Central memory CD8-positive, alpha-beta T cell (primary cell): ENCODE results near the gene ZNF280A.

ENCODE experiments used
- ATAC-seq: fragments of 150-1000 bp; cut with Tn5 transposase; replicated peaks from 2 replicates; pipeline ENCODE4 v1.10.0; 2022; ENCODE audit warnings: mild to moderate bottlenecking, moderate FRiP score, moderate number of reproducible peaks; ENCODE audit not compliant: poor library complexity, severe bottlenecking; ENCODE audit errors: extremely low read depth
- DNase-seq, 2 donors: peaks; one replicate each; pipeline ENCODE4 v3.0.0; 2021; ENCODE audit warnings: low spot score in 2 of 2
- H3K27ac Mint-ChIP-seq: one replicate; pipeline ENCODE4 v1.8.0; 2022; ENCODE audit warnings: low read depth, mild to moderate bottlenecking, moderate library complexity, mixed read lengths
- H3K27me3 Mint-ChIP-seq: one replicate; pipeline ENCODE4 v1.8.0; 2022; ENCODE audit warnings: mixed read lengths
- H3K36me3 Mint-ChIP-seq: one replicate; pipeline ENCODE4 v1.8.0; 2022; ENCODE audit warnings: mild to moderate bottlenecking, moderate library complexity, mixed read lengths; ENCODE audit not compliant: insufficient read depth
- H3K4me1 Mint-ChIP-seq: one replicate; pipeline ENCODE4 v1.8.0; 2022; ENCODE audit warnings: mixed read lengths
- H3K4me3 Mint-ChIP-seq: one replicate; pipeline ENCODE4 v1.8.0; 2022; ENCODE audit warnings: mild to moderate bottlenecking, moderate library complexity, mixed read lengths
- H3K9me3 Mint-ChIP-seq: one replicate; pipeline ENCODE4 v1.8.0; 2022; ENCODE audit warnings: mixed read lengths

Gene ZNF280A, protein sequence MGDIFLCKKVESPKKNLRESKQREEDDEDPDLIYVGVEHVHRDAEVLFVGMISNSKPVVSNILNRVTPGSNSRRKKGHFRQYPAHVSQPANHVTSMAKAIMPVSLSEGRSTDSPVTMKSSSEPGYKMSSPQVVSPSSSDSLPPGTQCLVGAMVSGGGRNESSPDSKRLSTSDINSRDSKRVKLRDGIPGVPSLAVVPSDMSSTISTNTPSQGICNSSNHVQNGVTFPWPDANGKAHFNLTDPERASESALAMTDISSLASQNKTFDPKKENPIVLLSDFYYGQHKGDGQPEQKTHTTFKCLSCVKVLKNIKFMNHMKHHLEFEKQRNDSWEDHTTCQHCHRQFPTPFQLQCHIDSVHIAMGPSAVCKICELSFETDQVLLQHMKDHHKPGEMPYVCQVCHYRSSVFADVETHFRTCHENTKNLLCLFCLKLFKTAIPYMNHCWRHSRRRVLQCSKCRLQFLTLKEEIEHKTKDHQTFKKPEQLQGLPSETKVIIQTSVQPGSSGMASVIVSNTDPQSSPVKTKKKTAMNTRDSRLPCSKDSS

DNA sequence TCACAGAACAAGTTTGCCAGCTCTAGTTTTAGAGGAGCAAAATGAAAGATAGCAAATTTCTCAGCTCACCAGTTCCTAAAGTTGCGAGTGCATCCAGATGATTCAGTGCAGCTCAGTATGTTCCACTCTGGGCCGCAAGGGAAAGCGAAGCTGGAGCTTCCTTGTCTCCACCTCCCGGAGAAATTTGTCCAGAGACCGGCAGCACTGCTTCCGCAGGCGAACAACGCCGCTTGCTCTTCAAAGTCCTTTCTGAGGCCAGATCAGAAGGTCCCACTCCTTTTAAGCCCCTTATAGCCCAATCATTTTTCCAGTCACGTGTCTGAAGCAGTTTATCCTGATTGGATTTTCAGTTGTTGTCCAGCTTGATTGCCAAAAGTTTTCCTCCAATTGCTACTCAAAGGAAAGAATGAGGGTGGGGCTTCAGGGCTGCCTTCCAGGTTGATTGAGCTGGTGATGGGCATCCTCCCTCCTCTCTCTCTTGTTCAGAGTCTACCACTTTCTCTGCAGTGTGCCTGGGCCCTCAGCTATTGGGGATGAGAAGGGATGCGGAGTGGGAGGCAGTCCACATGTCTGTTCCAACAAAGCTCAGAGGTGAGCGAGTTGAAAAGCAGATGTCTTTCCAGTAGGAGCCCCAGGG, at the start of gene ZNF280A:
ZNF280A (minus strand) TSS at position 251 of the 637 bp plus-strand sequence. CDS start 4,640 bp downstream, outside the sequence.
- no peaks in the 10 kb centered on the region for H3K9me3 Mint-ChIP-seq
- H3K27me3 Mint-ChIP-seq: peaks cover 69% of the 10 kb centered on the region
- H3K4me3 Mint-ChIP-seq: no peak within 1 kb of the TSS
- no peak for ATAC-seq
- DNase-seq: no peak
- no peaks in the 10 kb centered on the region for H3K4me1 Mint-ChIP-seq
- no peak within 1 kb of the TSS for H3K27ac Mint-ChIP-seq
- H3K36me3 Mint-ChIP-seq: no peaks in the 10 kb centered on the region

DNA sequence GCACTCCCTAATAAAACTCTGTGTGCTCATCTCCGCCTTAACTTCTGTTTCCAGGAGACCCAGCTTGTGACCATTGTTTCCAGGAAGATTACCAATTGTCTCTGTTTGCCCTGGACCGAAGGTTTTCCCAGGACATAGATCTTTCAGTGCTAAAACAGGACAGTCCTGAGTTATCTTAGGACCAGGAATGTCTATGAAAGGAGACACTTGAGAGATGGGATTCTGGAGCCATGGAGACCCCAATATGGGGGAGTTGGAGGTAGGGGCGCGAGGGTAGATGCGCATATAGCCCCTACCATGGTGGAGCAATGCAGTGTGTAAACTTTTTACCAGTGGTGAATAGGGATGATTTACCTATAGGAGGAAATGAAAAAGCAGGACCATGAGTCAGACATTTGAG, 49.1 kb upstream of the ZNF280A start:
- H3K4me3 Mint-ChIP-seq: no peak overlapping the region
- H3K27ac Mint-ChIP-seq: no peak overlapping the region
- no peak for ATAC-seq
- DNase-seq: no peak
- H3K4me1 Mint-ChIP-seq: no peaks in the 10 kb centered on the region
- H3K36me3 Mint-ChIP-seq: no peaks in the 10 kb centered on the region
- peaks cover 70% of the 10 kb centered on the region for H3K27me3 Mint-ChIP-seq
- H3K9me3 Mint-ChIP-seq: no peaks in the 10 kb centered on the region

DNA sequence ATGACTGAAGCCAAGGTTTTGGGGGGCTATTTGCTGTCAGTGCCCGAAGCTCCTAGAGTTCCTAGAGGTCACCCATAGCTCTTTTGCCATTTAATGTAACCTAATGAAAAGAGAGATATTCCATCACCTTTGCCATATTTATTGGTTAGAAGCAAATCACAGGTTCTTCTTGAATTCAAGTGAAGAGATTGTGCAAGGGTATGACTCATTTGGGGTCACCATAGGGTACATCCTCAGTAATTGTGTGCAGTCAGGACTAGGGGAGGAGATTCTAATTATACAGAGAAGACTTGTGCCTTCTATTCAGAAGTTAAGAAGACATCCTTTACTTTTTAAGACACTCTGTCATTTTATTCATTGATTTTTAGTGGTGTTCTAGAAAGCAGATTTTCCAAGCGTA, 45.9 kb upstream of the ZNF280A start:
- Mint-ChIP-seq H3K36me3 (no peaks in the 10 kb centered on the region), H3K27ac (no peak overlapping the region), H3K27me3 (peaks cover 44% of the 10 kb centered on the region), H3K9me3 (no peaks in the 10 kb centered on the region), H3K4me1 (no peaks in the 10 kb centered on the region), H3K4me3 (no peak overlapping the region)
- no peak for DNase-seq
- no peak for ATAC-seq

DNA sequence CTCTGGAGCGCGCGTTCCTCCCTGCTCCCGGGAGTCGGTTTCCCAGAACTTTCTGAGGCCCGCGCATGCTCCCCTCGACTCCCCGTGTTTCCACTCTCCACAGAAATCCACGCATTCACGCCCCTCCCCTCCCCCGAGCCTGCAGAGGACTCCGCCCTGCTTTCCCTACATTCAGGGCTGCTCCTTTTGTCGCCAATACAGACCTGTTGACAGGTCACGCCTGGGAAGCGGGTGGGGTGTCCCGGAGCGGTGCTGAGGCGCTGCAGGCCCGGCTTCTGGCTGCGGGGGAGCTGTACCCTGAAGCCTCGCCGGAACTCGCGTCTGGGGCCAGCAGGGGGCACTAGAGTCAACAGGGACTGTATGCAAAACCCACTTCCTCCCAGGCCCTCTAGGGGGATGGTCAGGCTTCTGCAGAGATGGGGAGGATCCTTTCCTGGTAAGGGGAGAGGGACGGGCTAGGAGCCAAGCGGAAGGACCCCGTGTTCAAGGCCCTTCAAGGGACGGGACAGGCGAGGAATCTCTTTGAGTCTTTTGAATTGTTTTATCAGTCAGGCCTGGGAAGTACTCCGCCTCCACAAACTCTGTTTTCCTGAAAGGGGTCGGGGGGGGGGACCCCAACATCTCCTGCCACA, 39.0 kb upstream of the ZNF280A start, which contains the start of gene PRAME:
PRAME (minus strand) TSS at position 294 of the 632 bp plus-strand sequence. CDS start 2,433 bp downstream, outside the sequence.
- peaks cover 5% of the 10 kb centered on the region for H3K4me1 Mint-ChIP-seq
- peak; percentile 53 to 71 for DNase-seq
- H3K9me3 Mint-ChIP-seq: no peaks in the 10 kb centered on the region
- no peaks in the 10 kb centered on the region for H3K27me3 Mint-ChIP-seq
- H3K36me3 Mint-ChIP-seq: no peaks in the 10 kb centered on the region
- H3K4me3 Mint-ChIP-seq: peak within 1 kb of the TSS; percentile 29
- ATAC-seq: peak; percentile 90
- no peak within 1 kb of the TSS for H3K27ac Mint-ChIP-seq

DNA sequence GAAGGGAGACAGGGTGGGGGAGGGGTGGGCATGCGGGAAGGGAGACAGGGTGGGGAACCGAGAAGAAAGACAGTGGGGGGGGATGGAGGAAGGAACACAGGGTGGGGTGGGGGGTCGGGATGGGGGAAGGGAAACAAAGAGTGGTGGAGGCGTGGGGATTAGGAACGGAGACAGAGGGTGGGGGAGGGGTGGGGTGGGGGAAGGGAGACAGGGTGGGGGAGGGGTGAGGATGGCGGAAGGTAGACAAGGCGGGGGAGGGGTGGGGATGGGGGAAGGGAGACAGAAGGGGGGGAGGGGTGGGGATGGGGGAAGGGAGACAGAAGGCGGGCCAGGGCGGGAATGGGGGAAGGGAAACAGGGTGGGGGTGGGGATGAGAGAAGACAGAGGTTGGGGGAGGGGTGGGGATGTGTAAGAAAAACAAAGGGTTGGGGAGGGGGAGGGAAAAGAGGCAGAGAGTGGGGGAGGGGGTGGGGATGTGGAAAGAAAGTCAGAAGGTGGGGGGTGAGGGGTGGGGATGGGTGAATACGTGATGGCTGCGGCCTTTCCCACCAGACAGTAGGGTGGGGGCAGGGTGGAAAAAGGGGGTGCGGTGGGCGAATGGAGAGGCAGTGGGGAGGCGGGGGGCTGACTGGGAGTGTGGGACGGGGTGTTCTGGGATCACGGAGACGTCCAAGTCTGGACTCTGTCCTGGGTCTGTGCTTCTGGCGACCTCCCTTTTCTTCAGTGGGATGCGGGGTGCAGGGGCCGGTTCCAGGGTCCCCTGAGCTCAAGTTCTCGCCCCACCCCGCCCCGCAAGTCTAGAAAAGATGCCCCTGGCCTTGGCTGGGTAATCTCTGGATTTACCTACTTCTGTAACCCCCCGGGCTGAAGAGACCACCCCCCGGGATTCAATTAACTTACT, 38.3 kb upstream of the ZNF280A start:
- Mint-ChIP-seq H3K27ac (no peak overlapping the region), H3K27me3 (no peaks in the 10 kb centered on the region), H3K36me3 (no peaks in the 10 kb centered on the region), H3K4me3 (no peak overlapping the region), H3K9me3 (no peaks in the 10 kb centered on the region), H3K4me1 (peaks cover 5% of the 10 kb centered on the region)
- DNase-seq (no peak), ATAC-seq (no peak)

DNA sequence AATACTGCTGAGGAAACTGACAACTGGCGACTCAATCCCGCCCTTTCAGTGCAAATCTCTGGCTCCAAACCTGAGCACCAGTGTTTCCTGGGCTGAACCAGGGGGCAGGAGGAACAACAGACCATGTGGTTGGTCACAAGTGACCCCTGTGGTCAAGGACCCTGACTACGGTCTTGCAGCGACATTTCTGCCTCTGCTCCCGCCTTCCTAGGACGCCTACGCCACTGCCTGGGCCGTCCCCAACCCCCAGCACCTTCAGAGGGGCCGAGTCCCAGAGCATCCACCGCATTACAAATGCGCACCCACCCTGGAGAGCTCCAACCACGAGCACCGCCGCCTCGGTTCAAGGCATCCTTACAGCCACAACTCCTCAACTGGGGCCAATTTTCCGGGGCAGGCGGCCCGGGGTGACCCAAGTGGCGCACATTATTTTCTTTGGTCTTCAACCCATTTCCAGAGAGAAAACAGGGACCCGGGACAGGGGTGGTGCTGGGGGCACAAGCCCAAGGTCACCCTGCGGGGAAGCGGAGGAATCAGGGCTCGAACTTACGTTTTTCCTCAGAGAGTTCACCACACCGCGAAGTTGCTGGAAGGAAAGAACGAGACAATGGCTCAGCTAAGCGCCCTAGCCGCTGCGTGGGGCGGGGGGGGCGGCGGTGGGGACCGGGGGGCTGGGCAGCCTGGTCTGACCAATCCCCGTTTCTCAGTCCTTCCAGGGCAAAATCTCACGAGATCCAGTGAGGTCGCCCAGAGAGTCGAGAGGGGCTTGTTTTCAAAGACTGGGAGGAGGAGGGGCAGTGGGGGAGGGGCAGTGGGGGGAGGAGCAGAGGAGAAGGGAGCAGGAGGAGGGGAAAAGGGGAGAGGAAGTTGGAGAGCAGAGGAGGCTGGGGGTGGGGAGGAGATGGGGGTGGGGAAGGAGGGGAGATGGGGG, 37.2 kb upstream of the ZNF280A start:
- Mint-ChIP-seq H3K27ac (no peak overlapping the region), H3K36me3 (peaks cover 2% of the 10 kb centered on the region), H3K4me1 (peaks cover 5% of the 10 kb centered on the region), H3K4me3 (no peak overlapping the region), H3K27me3 (no peaks in the 10 kb centered on the region), H3K9me3 (no peaks in the 10 kb centered on the region)
- ATAC-seq (no peak), DNase-seq (no peak)

DNA sequence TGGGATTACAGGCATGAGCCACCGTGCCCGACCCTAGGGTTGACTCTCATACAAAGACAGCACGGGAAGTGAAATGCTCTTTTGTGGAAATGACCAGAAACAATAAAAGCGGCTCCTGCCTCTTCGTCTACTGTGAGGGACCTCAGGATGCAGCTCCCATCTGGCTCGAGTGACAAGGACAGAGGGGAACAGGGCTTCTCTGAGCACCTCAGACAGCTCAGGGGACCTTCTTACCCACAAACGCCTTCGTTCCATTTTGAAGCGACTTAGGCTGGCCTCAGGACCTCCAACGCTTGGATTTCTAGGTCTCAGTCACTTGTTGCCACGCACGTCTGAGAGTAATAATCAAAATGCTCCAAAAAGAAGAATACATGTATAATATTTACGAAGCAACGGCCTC, 36.5 kb upstream of the ZNF280A start:
- no peaks in the 10 kb centered on the region for H3K9me3 Mint-ChIP-seq
- no peaks in the 10 kb centered on the region for H3K27me3 Mint-ChIP-seq
- DNase-seq (no peak), ATAC-seq (no peak)
- peaks cover 5% of the 10 kb centered on the region for H3K4me1 Mint-ChIP-seq
- no peak overlapping the region for H3K4me3 Mint-ChIP-seq
- no peak overlapping the region for H3K27ac Mint-ChIP-seq
- H3K36me3 Mint-ChIP-seq: peaks cover 2% of the 10 kb centered on the region

DNA sequence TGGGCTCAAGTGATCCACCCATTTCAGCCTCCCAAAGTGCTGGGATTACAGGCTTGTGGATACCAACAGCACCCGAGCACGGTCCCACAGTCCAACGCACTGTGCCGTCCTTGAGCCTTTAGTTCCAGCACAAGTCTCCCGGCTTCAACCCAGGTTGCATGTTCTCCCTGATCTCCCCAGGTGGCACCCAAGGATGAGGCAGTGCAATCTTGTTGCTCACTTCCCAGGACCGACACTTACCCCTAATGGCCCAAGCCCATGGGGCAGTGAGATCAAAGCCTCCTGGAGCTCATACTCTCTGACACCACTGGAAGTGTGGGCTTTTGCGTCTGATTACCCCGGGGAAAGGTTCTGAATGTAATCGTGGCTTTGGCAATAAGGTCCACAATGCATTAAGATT, 35.5 kb upstream of the ZNF280A start:
- Mint-ChIP-seq H3K36me3 (peaks cover 2% of the 10 kb centered on the region), H3K9me3 (no peaks in the 10 kb centered on the region), H3K27ac (no peak overlapping the region), H3K27me3 (no peaks in the 10 kb centered on the region), H3K4me1 (peaks cover 5% of the 10 kb centered on the region), H3K4me3 (no peak overlapping the region)
- ATAC-seq: no peak
- no peak for DNase-seq

DNA sequence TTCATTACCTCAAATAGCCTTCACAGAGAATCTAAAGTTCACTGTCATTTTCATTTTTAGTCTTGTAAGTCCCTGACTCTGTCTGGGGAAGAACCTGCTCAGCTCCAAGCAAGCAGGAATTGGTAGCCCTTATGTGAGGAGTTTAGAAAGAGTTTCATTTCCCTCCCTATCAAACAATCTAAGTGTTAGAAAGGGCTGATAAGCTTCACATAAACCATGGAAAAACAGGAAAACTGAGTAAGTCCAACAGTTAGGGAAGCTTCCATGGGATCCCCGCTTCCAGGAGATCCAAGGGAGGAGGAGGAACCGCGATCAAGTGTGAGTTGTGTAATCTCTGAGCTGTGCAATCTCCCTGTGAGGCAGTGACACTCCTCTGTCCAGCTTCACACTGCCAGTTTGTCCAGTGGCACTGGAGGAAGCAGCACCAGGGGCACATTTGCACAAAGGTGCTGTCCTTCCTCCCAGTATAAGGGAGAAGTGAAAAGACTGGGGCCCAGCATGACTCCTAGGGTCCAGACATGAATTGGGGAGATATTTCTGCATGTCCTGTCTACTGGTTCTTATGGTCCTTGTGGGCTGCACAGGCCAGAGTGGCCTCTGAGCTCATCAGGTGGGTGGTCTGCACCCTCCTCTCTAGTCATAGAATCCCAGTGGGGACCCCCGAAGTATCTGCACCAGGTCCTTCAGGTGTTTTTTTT, 34.7 kb upstream of the ZNF280A start:
- ATAC-seq (no peak), DNase-seq (no peak)
- no peaks in the 10 kb centered on the region for H3K27me3 Mint-ChIP-seq
- no peak overlapping the region for H3K27ac Mint-ChIP-seq
- H3K4me3 Mint-ChIP-seq: no peak overlapping the region
- H3K4me1 Mint-ChIP-seq: peaks cover 5% of the 10 kb centered on the region
- H3K9me3 Mint-ChIP-seq: no peaks in the 10 kb centered on the region
- H3K36me3 Mint-ChIP-seq: peaks cover 2% of the 10 kb centered on the region

DNA sequence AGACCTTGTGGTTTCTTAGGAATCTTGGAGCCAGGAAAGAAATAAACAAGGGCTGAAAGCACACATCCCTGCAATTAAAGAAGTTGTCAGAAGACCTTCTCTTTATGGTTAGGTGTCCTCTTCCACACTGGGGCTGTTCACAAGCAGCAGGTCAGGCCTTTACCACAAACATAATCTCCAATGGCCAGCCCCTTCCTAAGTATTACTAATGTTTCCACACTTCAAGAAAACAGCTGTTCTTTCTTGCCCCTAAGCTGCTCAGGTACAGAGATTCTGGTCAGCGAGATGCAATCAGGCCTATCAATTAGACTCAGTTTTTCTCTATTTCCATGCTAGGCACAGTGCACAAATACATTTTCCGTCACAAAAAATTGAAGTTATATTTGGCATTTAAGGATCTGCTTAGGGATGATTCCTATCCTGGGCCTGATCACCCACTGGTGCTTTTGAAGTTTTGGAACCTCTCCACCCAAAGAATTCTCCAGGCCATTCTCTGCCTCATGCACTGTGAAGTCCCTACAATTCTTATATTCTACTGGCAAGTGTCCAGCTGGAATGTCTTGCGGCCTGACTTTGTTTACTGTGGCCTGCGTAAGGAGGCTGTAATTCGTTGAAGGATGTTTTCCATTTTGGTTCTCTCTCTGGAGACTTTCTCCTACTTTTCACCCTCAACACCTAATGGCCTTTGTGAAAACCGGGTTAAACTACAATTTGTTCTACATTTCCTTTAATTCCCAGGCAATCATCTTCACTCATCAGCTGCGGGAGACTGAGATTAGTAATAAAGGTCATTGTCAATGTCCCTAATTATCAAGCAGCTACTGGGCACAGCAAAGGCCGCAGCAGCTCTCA, 33.9 kb upstream of the ZNF280A start:
- Mint-ChIP-seq H3K36me3 (peaks cover 2% of the 10 kb centered on the region), H3K4me1 (peaks cover 2% of the 10 kb centered on the region), H3K27ac (no peak overlapping the region), H3K27me3 (no peaks in the 10 kb centered on the region), H3K9me3 (no peaks in the 10 kb centered on the region), H3K4me3 (no peak overlapping the region)
- no peak for DNase-seq
- no peak for ATAC-seq
